DMS153 treated with DMSO at 0.1 percent for 48 hours (cell line): ENCODE measurements around the gene LMF1.

Experiments
- DNase-seq: peaks from one replicate; lab custom pipeline; 2025; ENCODE audit not compliant: unreplicated experiment; lab: John Stamatoyannopoulos, UW

LMF1 gene

GRCh38 chr16:819336-820043 lies 151.3 kb downstream of the LMF1 start:
- DNase-seq, result no peak

GRCh38 chr16:818592-818991 lies 152.2 kb downstream of the LMF1 start:
- DNase-seq, result no peak

GRCh38 chr16:818132-818531 lies 152.7 kb downstream of the LMF1 start:
- DNase-seq, result no peak

GRCh38 chr16:817001-817906 lies 153.5 kb downstream of the LMF1 start:
- DNase-seq, result no peak

- DNase-seq, result no peak
These were observed 154.9 kb downstream of the LMF1 start for GRCh38 chr16:815861-816260.

GRCh38 chr16:814974-815373 lies 155.8 kb downstream of the LMF1 start:
- DNase-seq, result no peak

GRCh38 chr16:813916-814412 lies 156.8 kb downstream of the LMF1 start:
- DNase-seq, result no peak

GRCh38 chr16:813204-813915 lies 157.4 kb downstream of the LMF1 start:
- no peak for DNase-seq

GRCh38 chr16:808085-808386 lies 162.7 kb downstream of the LMF1 start:
- DNase-seq, result no peak

- peak; percentile 54 for DNase-seq
These were observed 163.3 kb downstream of the LMF1 start for GRCh38 chr16:807347-808084.

GRCh38 chr16:805474-805873 lies 165.3 kb downstream of the LMF1 start:
- no peak for DNase-seq

- DNase-seq, result no peak
These were observed 166.4 kb downstream of the LMF1 start for GRCh38 chr16:804193-805048.

GRCh38 chr16:803754-804080 lies 167.1 kb downstream of the LMF1 start:
- DNase-seq, result no peak
